HepG2 (cell line): Measurements from ENCODE around the gene DDIAS. TPM values are rescaled to one million over a fixed set of nuclear protein-coding genes. Genes with fewer than 3 reads are reported as not detected.

Experiments used
- ATAC-seq: fragments of 200-7000 bp; cut with Tn5 transposase; 3 replicates; pipeline ENCODE4 v1.9.1; 2020; ENCODE audit warnings: mild to moderate bottlenecking, moderate library complexity
- BruUV-seq: library from RNA; stranded (reverse); fragments of 400-500 nt; replicated peaks from 2 replicates; lab custom pipeline; 2021; lab: Mats Ljungman, UMichigan
- CTCF ChIA-PET: fragments of 300-600 bp; formaldehyde crosslinking; extraction: SDS; loops from one replicate; lab custom pipeline; 2021; ENCODE audit warnings: low total read pairs, inconsistent platforms, low intra/inter-chr PET ratio; lab: Yijun Ruan, JAX
- POLR2A ChIA-PET: fragments of 350-600 bp; sonication (Branson Sonifier 250); formaldehyde crosslinking; loops from one replicate; lab custom pipeline; 2020; ENCODE audit warnings: antibody characterized with exemption, inconsistent platforms; lab: Yijun Ruan, JAX
- DNase-seq: peaks from one replicate; pipeline ENCODE4 v3.0.0-alpha.2; 2015; ENCODE audit warnings: low spot score
- FAIRE-seq: peaks from 3 replicates; lab custom pipeline; 2011; peaks lifted over from hg19 to GRCh38; lab: Jason Lieb, UNC
- H2AFZ ChIP-seq: one replicate; pipeline ENCODE4 v1.6.1; 2011; ENCODE audit warnings: low read length, inconsistent platforms
- H3K27ac ChIP-seq: fragments of 300-600 bp; 3 replicates; pipeline ENCODE4 v1.8.0; 2011; ENCODE audit warnings: mixed run types, mild to moderate bottlenecking, mixed read lengths, low read length, inconsistent platforms; ENCODE audit not compliant: insufficient read depth; ENCODE audit errors: extremely low read length
- H3K27me3 ChIP-seq, 2 experiments: fragments of 200-600 bp in 1 of 2; 2 replicates in 1 of 2; 3 replicates in 1 of 2; pipeline versions ENCODE4 v1.6.0 to v1.8.0; 2011; ENCODE audit warnings: low read length in 2 of 2, mild to moderate bottlenecking in 2 of 2, moderate library complexity in 2 of 2, inconsistent platforms in 1 of 2; ENCODE audit not compliant: insufficient read depth in 2 of 2, control insufficient read depth in 1 of 2
- H3K36me3 ChIP-seq, 2 experiments: fragments of 200-600 bp in 1 of 2; replicated peaks in 1 of 2; 2 replicates in 1 of 2; 3 replicates in 1 of 2; pipeline versions ENCODE4 v1.5.1 to v1.8.0; 2011; ENCODE audit warnings: low read length in 2 of 2, inconsistent platforms in 1 of 2; ENCODE audit not compliant: insufficient read depth in 2 of 2, control insufficient read depth in 1 of 2
- H3K4me1 ChIP-seq: 2 replicates; pipeline ENCODE4 v1.5.1; 2012; ENCODE audit warnings: low read length, inconsistent platforms; ENCODE audit not compliant: insufficient read depth
- H3K4me2 ChIP-seq: 2 replicates; pipeline ENCODE4 v1.6.0; 2011; ENCODE audit warnings: low read depth, low read length, inconsistent platforms
- H3K4me3 ChIP-seq, 3 experiments: fragments of 200-600 bp in 1 of 3; sonication (generic), shearing (Covaris generic) in 1 of 3; replicated peaks in 1 of 3; 2 replicates each; pipeline ENCODE4 v1.5.1; 2011 to 2016; ENCODE audit warnings: low read length in 3 of 3, inconsistent platforms in 2 of 3, low read depth in 2 of 3, mild to moderate bottlenecking in 2 of 3, control low read depth in 1 of 3, mixed read lengths in 1 of 3; ENCODE audit not compliant: insufficient read depth in 1 of 3
- H3K79me2 ChIP-seq: one replicate; pipeline ENCODE4 v1.6.1; 2011; ENCODE audit warnings: low read length, inconsistent platforms; ENCODE audit not compliant: insufficient read depth
- H3K9ac ChIP-seq: 2 replicates; pipeline ENCODE4 v1.6.0; 2011; ENCODE audit warnings: mild to moderate bottlenecking, low read depth, low read length, inconsistent platforms; ENCODE audit not compliant: insufficient read depth
- H3K9me3 ChIP-seq: 2 replicates; pipeline ENCODE4 v1.5.1; 2012; ENCODE audit warnings: mild to moderate bottlenecking, low read length
- H4K20me1 ChIP-seq: 2 replicates; pipeline ENCODE4 v1.6.0; 2011; ENCODE audit warnings: inconsistent platforms, mild to moderate bottlenecking, low read length, moderate library complexity; ENCODE audit not compliant: insufficient read depth
- AGO1 ChIP-seq: fragments of 200-400 bp; formaldehyde crosslinking; IDR thresholded peaks from 2 replicates; pipeline ENCODE4 v1.6.1; 2017; ENCODE audit warnings: mild to moderate bottlenecking, low read depth, low read length, moderate library complexity; ENCODE audit not compliant: poor library complexity, severe bottlenecking
- MED8 ChIP-seq: sonication (generic); formaldehyde crosslinking; IDR thresholded peaks from 2 replicates; pipeline ENCODE4 v1.8.1; 2023; ENCODE audit warnings: mild to moderate bottlenecking, missing genetic modification reagents; ENCODE audit not compliant: insufficient replicate concordance
- NR2C2 ChIP-seq: sonication (generic); formaldehyde crosslinking; IDR thresholded peaks from 2 replicates; pipeline ENCODE4 v1.4.0; 2020; ENCODE audit warnings: missing genetic modification reagents, mild to moderate bottlenecking, moderate library complexity, borderline replicate concordance
- PCBP1 ChIP-seq: fragments of 200-400 bp; formaldehyde crosslinking; IDR thresholded peaks from 2 replicates; pipeline ENCODE4 v1.6.1; 2017; ENCODE audit warnings: mild to moderate bottlenecking, low read depth, low read length, borderline replicate concordance
- PHF20 ChIP-seq: sonication (generic); formaldehyde crosslinking; IDR thresholded peaks from 2 replicates; pipeline ENCODE4 v1.5.0; 2020; ENCODE audit warnings: mild to moderate bottlenecking, missing genetic modification reagents
- RCOR2 ChIP-seq: IDR thresholded peaks from 2 replicates; pipeline ENCODE4 v1.6.1; 2016; ENCODE audit warnings: missing biosample characterization, missing genetic modification reagents
- SIX4 ChIP-seq: sonication (generic); formaldehyde crosslinking; IDR thresholded peaks from 2 replicates; pipeline ENCODE4 v1.4.0; 2020; ENCODE audit warnings: missing genetic modification reagents
- SRSF1 ChIP-seq: fragments of 200-400 bp; formaldehyde crosslinking; optimal IDR thresholded peaks from 2 replicates; pipeline ENCODE3; 2017; ENCODE audit warnings: mild to moderate bottlenecking, low read depth, low read length, moderate library complexity
- ZMAT3 ChIP-seq: sonication (generic); formaldehyde crosslinking; conservative IDR thresholded peaks from 2 replicates; pipeline ENCODE4 v1.7.0; 2021; ENCODE audit warnings: missing genetic modification reagents
- ZNF83 ChIP-seq: sonication (generic); formaldehyde crosslinking; IDR thresholded peaks from 2 replicates; pipeline ENCODE4 v1.4.0; 2020; ENCODE audit warnings: missing genetic modification reagents, mild to moderate bottlenecking, borderline replicate concordance
- in situ Hi-C: cut with HindIII; loops from 2 replicates; pipeline ENCODE4 v1.10.0; 2017; ENCODE audit warnings: low pct_unique_long_range_greater_than_20kb; ENCODE audit not compliant: extremely low pct_ligation_motif_present
- intact Hi-C: fragments of 100-400 bp; cut with micrococcal nuclease; formaldehyde crosslinking; loops from one replicate; pipeline ENCODE4 v1.10.0; 2022; ENCODE audit not compliant: unreplicated experiment
- polyA plus RNA-seq, 8 experiments: library from polyadenylated mRNA; depleted of rRNA in 3 of 8; stranded (reverse) in 7 of 8; unstranded in 1 of 8; fragments of >200 nt; fragmentation: Illumina TruSeq in 4 of 8; extraction: Trizol in 4 of 8; gene quantifications; 2 replicates each; pipeline versions ENCODE4 v1.2.1 to v1.2.3, GENCODE V29; 2011 to 2016; ENCODE audit warnings: low read depth in 4 of 8, missing spikeins in 1 of 8, mixed read lengths in 1 of 8; ENCODE audit not compliant: insufficient read depth in 1 of 8
- total RNA-seq, 5 experiments: library from RNA; depleted of rRNA; stranded (reverse); fragments of >200 nt; fragmentation: Illumina TruSeq; extraction: Trizol; gene quantifications; 2 replicates each; pipeline ENCODE4 v1.2.3, GENCODE V29; 2016; ENCODE audit warnings: low read depth in 1 of 5
- TF ChIP-seq, protein P1 (sequence below): IDR thresholded peaks from 2 replicates; pipeline ENCODE4 v1.6.1; 2016; ENCODE audit warnings: low read depth, borderline replicate concordance
- TF ChIP-seq, protein P2 (sequence below), 2 experiments: sonication (generic) in 1 of 2; formaldehyde crosslinking in 1 of 2; IDR thresholded peaks; 2 replicates each; pipeline versions ENCODE4 v1.5.1 to v1.6.1; 2011 to 2020; ENCODE audit warnings: borderline replicate concordance in 1 of 2, low read depth in 1 of 2, low read length in 1 of 2, mild to moderate bottlenecking in 1 of 2, missing genetic modification reagents in 1 of 2, moderate library complexity in 1 of 2
- TF ChIP-seq, protein P3 (sequence below): fragments of 450-650 bp; IDR thresholded peaks from 2 replicates; pipeline ENCODE4 v1.6.1; 2017; ENCODE audit warnings: mild to moderate bottlenecking

Gene DDIAS
- total and polyA plus RNA-seq, 2 of the 13 experiments (the other 11 are each of a cell fraction or from before 2014, with no cell fraction given), result 3.5 to 13.0 TPM

DNA sequence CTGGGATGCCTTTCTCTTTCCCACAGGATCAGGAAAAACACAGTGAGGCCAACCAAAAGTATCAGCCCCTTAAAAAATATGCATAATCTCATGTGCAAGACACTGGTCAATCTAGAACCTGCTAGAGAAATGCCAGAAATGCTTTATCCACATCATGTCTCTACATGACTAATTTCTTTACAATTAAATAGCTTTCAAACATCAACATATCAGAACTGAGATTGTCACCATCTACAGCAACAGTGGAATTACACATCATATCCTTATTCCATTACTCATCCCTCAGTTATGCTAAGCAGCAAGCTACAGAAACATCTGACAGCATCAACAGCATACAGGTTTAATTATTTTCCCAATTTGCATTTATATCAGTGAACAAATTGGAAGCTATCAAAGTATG, 78.8 kb downstream of the DDIAS start:
- Histone ChIP-seq H3K79me2 (no peaks in the 10 kb centered on the region), H3K4me1 (0 out of 2 replicates have a peak, but pooled peaks cover 5% of the 10 kb centered on the region)
- no peak for FAIRE-seq
- in situ Hi-C loops, result no loop called here
- no peak for TF ChIP-seq NR2C2 (CRISPR knock-in tag)
- TF ChIP-seq PCBP1, result no peak
- TF ChIP-seq MED8, result no peak
- TF ChIP-seq ZNF83 (CRISPR knock-in tag), result no peak
- TF ChIP-seq, protein P1, sequence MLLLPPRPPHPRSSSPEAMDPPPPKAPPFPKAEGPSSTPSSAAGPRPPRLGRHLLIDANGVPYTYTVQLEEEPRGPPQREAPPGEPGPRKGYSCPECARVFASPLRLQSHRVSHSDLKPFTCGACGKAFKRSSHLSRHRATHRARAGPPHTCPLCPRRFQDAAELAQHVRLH, result no peak
- no peak for TF ChIP-seq SIX4
- TF ChIP-seq PHF20 (CRISPR knock-in tag), result no peak
- TF ChIP-seq, protein P2, sequence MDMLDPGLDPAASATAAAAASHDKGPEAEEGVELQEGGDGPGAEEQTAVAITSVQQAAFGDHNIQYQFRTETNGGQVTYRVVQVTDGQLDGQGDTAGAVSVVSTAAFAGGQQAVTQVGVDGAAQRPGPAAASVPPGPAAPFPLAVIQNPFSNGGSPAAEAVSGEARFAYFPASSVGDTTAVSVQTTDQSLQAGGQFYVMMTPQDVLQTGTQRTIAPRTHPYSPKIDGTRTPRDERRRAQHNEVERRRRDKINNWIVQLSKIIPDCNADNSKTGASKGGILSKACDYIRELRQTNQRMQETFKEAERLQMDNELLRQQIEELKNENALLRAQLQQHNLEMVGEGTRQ (IDR thresholded peaks at IDR 0.05; ENCODE audit: low read depth, low read length), result no peak
- TF ChIP-seq, protein P2 (CRISPR knock-in tag; IDR thresholded peaks at IDR 0.05; ENCODE audit: borderline replicate concordance), result no peak
- TF ChIP-seq, protein P3, sequence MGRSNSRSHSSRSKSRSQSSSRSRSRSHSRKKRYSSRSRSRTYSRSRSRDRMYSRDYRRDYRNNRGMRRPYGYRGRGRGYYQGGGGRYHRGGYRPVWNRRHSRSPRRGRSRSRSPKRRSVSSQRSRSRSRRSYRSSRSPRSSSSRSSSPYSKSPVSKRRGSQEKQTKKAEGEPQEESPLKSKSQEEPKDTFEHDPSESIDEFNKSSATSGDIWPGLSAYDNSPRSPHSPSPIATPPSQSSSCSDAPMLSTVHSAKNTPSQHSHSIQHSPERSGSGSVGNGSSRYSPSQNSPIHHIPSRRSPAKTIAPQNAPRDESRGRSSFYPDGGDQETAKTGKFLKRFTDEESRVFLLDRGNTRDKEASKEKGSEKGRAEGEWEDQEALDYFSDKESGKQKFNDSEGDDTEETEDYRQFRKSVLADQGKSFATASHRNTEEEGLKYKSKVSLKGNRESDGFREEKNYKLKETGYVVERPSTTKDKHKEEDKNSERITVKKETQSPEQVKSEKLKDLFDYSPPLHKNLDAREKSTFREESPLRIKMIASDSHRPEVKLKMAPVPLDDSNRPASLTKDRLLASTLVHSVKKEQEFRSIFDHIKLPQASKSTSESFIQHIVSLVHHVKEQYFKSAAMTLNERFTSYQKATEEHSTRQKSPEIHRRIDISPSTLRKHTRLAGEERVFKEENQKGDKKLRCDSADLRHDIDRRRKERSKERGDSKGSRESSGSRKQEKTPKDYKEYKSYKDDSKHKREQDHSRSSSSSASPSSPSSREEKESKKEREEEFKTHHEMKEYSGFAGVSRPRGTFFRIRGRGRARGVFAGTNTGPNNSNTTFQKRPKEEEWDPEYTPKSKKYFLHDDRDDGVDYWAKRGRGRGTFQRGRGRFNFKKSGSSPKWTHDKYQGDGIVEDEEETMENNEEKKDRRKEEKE, result no peak
- TF ChIP-seq SRSF1, result no peak
- no peak for TF ChIP-seq ZMAT3
- no peak for TF ChIP-seq RCOR2 (CRISPR knock-in tag)
- TF ChIP-seq AGO1, result no peak
- TF ChIP-seq, all 625 proteins: peak for 0
- intact Hi-C loops, result loop anchor here (10.0 kb wide), 1 partner anchor 305 kb away; the partner anchor contains the start of gene CCDC90B
- H3K9me3 ChIP-seq, result no peaks in the 10 kb centered on the region
- no TSS peak for BruUV-seq
- H3K9ac ChIP-seq, result no peak overlapping the region
- no peaks in the 10 kb centered on the region for H3K27me3 ChIP-seq
- H3K4me3 ChIP-seq, result no peak overlapping the region
- H2AFZ ChIP-seq, result no peak overlapping the region
- DNase-seq (no peak), ATAC-seq (no peak)
- no peaks in the 10 kb centered on the region for H4K20me1 ChIP-seq
- ChIA-PET CTCF (no interaction called here), POLR2A (no interaction called here)
- H3K4me2 ChIP-seq, result no peak overlapping the region
- no peak overlapping the region for H3K27ac ChIP-seq
- H3K36me3 ChIP-seq, result peaks cover 0 to 18% of the 10 kb centered on the region in 2 experiments; a peak in 1 of 5 replicates
